Adipocyte (in vitro differentiated cells): Measurements from ENCODE around the gene RNU1-4.
"Not testable (repeated sequence)": the region's sequence is repeated elsewhere in the genome, so short reads cannot be mapped to it uniquely, and the experiment has no call there.

ENCODE experiments used
- DNase-seq: peaks from one replicate; pipeline ENCODE4 v3.0.0-alpha.2; 2015; ENCODE audit warnings: low read depth
- H3K27me3 ChIP-seq: replicated peaks from 2 replicates; pipeline ENCODE4 v1.7.0; 2013; ENCODE audit warnings: mild to moderate bottlenecking, low read length, moderate library complexity; ENCODE audit not compliant: control insufficient read depth, insufficient read depth
- H3K36me3 ChIP-seq: 2 replicates; pipeline ENCODE4 v1.7.0; 2013; ENCODE audit warnings: low read length, mild to moderate bottlenecking, moderate library complexity; ENCODE audit not compliant: control insufficient read depth, insufficient read depth, severe bottlenecking
- H3K4me1 ChIP-seq: 2 replicates; pipeline ENCODE4 v1.7.0; 2013; ENCODE audit warnings: mild to moderate bottlenecking, low read length, moderate library complexity; ENCODE audit not compliant: control insufficient read depth, insufficient read depth
- H3K4me3 ChIP-seq: 2 replicates; pipeline ENCODE4 v1.7.0; 2013; ENCODE audit warnings: mild to moderate bottlenecking, low read length, moderate library complexity
- H3K9ac ChIP-seq: 2 replicates; pipeline ENCODE4 v1.7.0; 2013; ENCODE audit warnings: mild to moderate bottlenecking, low read length, moderate library complexity
- H3K9me3 ChIP-seq: 2 replicates; pipeline ENCODE4 v1.7.0; 2013; ENCODE audit warnings: mild to moderate bottlenecking, low read length, moderate library complexity; ENCODE audit not compliant: control insufficient read depth

Gene RNU1-4

GRCh38 chr1:16776248-16776647, 35.9 kb downstream of the RNU1-4 start:
- not testable (repeated sequence) for H3K36me3 ChIP-seq, H3K4me1 ChIP-seq, H3K9me3 ChIP-seq, H3K4me3 ChIP-seq, DNase-seq, H3K9ac ChIP-seq
- peaks cover 30% of the 10 kb centered on the region for H3K27me3 ChIP-seq

- peaks cover 30% of the 10 kb centered on the region for H3K27me3 ChIP-seq
- not testable (repeated sequence) for H3K9me3 ChIP-seq, H3K4me3 ChIP-seq, H3K36me3 ChIP-seq, DNase-seq, H3K9ac ChIP-seq, H3K4me1 ChIP-seq
Observed at GRCh38 chr1:16776835-16777234, 36.5 kb downstream of the RNU1-4 start.

GRCh38 chr1:16777821-16778220, 37.5 kb downstream of the RNU1-4 start:
- H3K9me3 ChIP-seq, H3K36me3 ChIP-seq, H3K9ac ChIP-seq, H3K4me1 ChIP-seq, DNase-seq, H3K4me3 ChIP-seq: not testable (repeated sequence)
- peaks cover 30% of the 10 kb centered on the region for H3K27me3 ChIP-seq

GRCh38 chr1:16779525-16779924, 39.2 kb downstream of the RNU1-4 start:
- peaks cover 19% of the 10 kb centered on the region for H3K27me3 ChIP-seq
- not testable (repeated sequence) for DNase-seq

GRCh38 chr1:16781033-16781432, 40.7 kb downstream of the RNU1-4 start:
- DNase-seq, H3K4me3 ChIP-seq, H3K36me3 ChIP-seq, H3K9ac ChIP-seq, H3K9me3 ChIP-seq, H3K4me1 ChIP-seq: not testable (repeated sequence)
- peaks cover 19% of the 10 kb centered on the region for H3K27me3 ChIP-seq

More at GRCh38 chr1:16779525-16779924, 39.2 kb downstream of the RNU1-4 start:
- H3K4me3 ChIP-seq, H3K4me1 ChIP-seq, H3K9ac ChIP-seq, H3K9me3 ChIP-seq, H3K36me3 ChIP-seq: not testable (repeated sequence)

GRCh38 chr1:16781625-16782024, 41.3 kb downstream of the RNU1-4 start:
- H3K9ac ChIP-seq, H3K36me3 ChIP-seq, DNase-seq, H3K9me3 ChIP-seq, H3K4me3 ChIP-seq, H3K4me1 ChIP-seq: not testable (repeated sequence)
- peaks cover 21% of the 10 kb centered on the region for H3K27me3 ChIP-seq

GRCh38 chr1:16784955-16785354, 44.6 kb downstream of the RNU1-4 start:
- H3K36me3 ChIP-seq, DNase-seq, H3K9me3 ChIP-seq, H3K4me1 ChIP-seq, H3K4me3 ChIP-seq, H3K9ac ChIP-seq: not testable (repeated sequence)
- H3K27me3 ChIP-seq, result peaks cover 11% of the 10 kb centered on the region

GRCh38 chr1:16786362-16786761, 46.0 kb downstream of the RNU1-4 start:
- not testable (repeated sequence) for H3K9me3 ChIP-seq, H3K27me3 ChIP-seq, H3K36me3 ChIP-seq, DNase-seq, H3K4me1 ChIP-seq, H3K4me3 ChIP-seq, H3K9ac ChIP-seq

- H3K4me1 ChIP-seq, H3K36me3 ChIP-seq, H3K4me3 ChIP-seq, H3K9me3 ChIP-seq, H3K27me3 ChIP-seq, DNase-seq, H3K9ac ChIP-seq: not testable (repeated sequence)
Observed at GRCh38 chr1:16787175-16787574, 46.9 kb downstream of the RNU1-4 start.

GRCh38 chr1:16787711-16788110, 47.4 kb downstream of the RNU1-4 start:
- not testable (repeated sequence) for H3K9me3 ChIP-seq, H3K36me3 ChIP-seq, H3K9ac ChIP-seq, H3K4me3 ChIP-seq, DNase-seq, H3K27me3 ChIP-seq, H3K4me1 ChIP-seq
